ENCODE results near the gene MAEA.

MAEA gene

DNA sequence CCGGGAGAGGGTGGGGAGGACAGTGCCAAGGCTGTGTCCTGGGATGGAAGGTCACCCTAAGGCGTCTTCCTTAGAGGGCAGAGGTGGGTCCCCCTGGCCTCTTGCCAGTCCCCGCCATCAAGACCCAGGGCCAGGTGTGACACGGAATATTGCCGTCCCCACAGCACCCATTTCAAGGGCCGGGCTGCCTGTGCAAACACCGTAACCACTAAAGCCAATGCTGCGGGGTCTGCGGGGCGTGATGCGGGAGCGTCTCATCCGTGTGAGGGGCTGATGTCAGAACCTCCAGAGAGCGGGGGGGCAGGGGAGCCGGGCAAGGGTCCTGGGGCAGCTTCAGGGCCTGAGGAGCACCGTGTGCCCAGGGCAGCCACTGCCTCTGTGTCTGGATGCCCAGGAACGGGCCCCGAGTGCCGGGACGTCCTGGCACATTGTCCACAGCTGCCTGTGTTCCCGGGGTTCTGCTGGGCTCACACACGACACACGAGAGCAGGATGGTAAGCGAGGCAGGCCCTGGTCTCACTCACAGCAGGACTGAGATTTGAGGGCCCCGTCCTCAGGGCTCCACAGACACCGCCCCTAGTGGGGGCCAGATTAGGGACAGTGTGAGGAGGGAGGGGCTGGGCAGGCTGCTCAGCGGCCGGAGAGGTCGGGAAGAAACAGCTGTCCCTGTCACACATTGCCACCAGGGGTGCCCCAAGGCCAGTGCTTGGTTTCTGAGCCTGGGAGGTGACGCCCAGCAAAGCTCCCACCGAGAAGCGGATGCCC lies 87.3 kb downstream of the MAEA start:
- no peaks in the 10 kb centered on the region for H3K79me2 ChIP-seq (ENCODE audit: insufficient read depth, low read length)
- H4K20me1 ChIP-seq (ENCODE audit: insufficient read depth, low read length) = 0 out of 2 replicates have a peak, but pooled peaks cover 3% of the 10 kb centered on the region
- H3K27ac ChIP-seq (ENCODE audit: low read length) = no peak overlapping the region
- H3K9ac ChIP-seq (ENCODE audit: low read depth, low read length) = no peak overlapping the region
- H3K4me3 ChIP-seq (ENCODE audit: low read depth in 1 of 2, low read length in 2 of 2) = no peak overlapping the region
- H3K4me2 ChIP-seq (ENCODE audit: insufficient read depth, low read length) = no peak overlapping the region
- TF ChIP-seq EZH2 (IDR thresholded peaks at IDR 0.05; ENCODE audit: borderline replicate concordance, low read depth, low read length, severe bottlenecking) = no peak
- TF ChIP-seq, protein P1, sequence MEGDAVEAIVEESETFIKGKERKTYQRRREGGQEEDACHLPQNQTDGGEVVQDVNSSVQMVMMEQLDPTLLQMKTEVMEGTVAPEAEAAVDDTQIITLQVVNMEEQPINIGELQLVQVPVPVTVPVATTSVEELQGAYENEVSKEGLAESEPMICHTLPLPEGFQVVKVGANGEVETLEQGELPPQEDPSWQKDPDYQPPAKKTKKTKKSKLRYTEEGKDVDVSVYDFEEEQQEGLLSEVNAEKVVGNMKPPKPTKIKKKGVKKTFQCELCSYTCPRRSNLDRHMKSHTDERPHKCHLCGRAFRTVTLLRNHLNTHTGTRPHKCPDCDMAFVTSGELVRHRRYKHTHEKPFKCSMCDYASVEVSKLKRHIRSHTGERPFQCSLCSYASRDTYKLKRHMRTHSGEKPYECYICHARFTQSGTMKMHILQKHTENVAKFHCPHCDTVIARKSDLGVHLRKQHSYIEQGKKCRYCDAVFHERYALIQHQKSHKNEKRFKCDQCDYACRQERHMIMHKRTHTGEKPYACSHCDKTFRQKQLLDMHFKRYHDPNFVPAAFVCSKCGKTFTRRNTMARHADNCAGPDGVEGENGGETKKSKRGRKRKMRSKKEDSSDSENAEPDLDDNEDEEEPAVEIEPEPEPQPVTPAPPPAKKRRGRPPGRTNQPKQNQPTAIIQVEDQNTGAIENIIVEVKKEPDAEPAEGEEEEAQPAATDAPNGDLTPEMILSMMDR (IDR thresholded peaks at IDR 0.05; ENCODE audit: borderline replicate concordance, extremely low read depth, low read length, poor library complexity, severe bottlenecking) = no peak
- ATAC-seq (ENCODE audit: insufficient read depth, low read depth) (no peak), DNase-seq (no peak)
- peaks cover 9% of the 10 kb centered on the region for H3K36me3 ChIP-seq (ENCODE audit: insufficient read depth, low read length)
- H3K4me1 ChIP-seq (ENCODE audit: insufficient read depth, low read length) = no peaks in the 10 kb centered on the region
- no peaks in the 10 kb centered on the region for H3K27me3 ChIP-seq (ENCODE audit: insufficient read depth, low read length, poor library complexity)
- no peak overlapping the region for H2AFZ ChIP-seq (ENCODE audit: low read depth, low read length)
- no peaks in the 10 kb centered on the region for H3K9me3 ChIP-seq (ENCODE audit: insufficient read depth, low read length, severe bottlenecking)

DNA sequence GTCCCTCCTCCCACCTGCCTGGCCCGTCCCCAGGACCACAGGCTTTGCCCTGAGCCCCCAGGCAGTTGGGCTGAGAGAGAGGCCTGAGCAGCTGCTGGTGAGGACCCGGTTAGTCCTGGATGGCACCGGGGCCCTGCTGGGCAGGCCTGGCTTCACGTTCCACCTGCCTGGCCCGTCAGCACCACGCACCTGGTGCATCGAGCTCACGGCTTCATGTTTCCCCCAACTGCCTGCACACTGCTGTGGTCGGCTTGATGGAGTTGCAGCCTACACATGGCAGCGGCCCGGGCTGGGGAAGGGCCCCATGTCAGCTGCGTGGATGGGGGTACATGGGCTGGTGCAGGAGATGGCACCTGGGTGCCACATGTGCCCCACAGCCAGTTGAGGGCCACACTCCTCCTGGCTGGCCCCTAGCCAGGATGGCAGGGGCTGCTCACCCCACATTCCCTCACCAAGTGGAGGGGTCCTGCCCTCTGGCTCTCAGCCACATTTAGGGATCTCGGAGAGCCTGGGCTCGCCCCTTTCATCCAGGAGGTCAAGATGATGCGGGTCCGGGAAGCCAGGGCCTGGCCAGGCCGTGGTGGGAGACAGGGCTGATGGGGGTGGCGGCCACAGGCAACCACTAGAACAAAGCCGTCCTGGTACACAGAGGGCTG lies 88.0 kb downstream of the MAEA start:
- no peak overlapping the region for H3K27ac ChIP-seq (ENCODE audit: low read length)
- H3K79me2 ChIP-seq (ENCODE audit: insufficient read depth, low read length) = no peaks in the 10 kb centered on the region
- DNase-seq (no peak), ATAC-seq (ENCODE audit: insufficient read depth, low read depth) (no peak)
- H3K36me3 ChIP-seq (ENCODE audit: insufficient read depth, low read length) = peaks cover 9% of the 10 kb centered on the region
- no peak overlapping the region for H3K4me2 ChIP-seq (ENCODE audit: insufficient read depth, low read length)
- 0 out of 2 replicates have a peak, but pooled peaks cover 3% of the 10 kb centered on the region for H4K20me1 ChIP-seq (ENCODE audit: insufficient read depth, low read length)
- H3K9me3 ChIP-seq (ENCODE audit: insufficient read depth, low read length, severe bottlenecking) = no peaks in the 10 kb centered on the region
- no peak overlapping the region for H2AFZ ChIP-seq (ENCODE audit: low read depth, low read length)
- H3K27me3 ChIP-seq (ENCODE audit: insufficient read depth, low read length, poor library complexity) = no peaks in the 10 kb centered on the region
- no peak overlapping the region for H3K9ac ChIP-seq (ENCODE audit: low read depth, low read length)
- no peak for TF ChIP-seq EZH2 (IDR thresholded peaks at IDR 0.05; ENCODE audit: borderline replicate concordance, low read depth, low read length, severe bottlenecking)
- TF ChIP-seq, protein P1 (IDR thresholded peaks at IDR 0.05; ENCODE audit: borderline replicate concordance, extremely low read depth, low read length, poor library complexity, severe bottlenecking) = no peak
- no peak overlapping the region for H3K4me3 ChIP-seq (ENCODE audit: low read depth in 1 of 2, low read length in 2 of 2)
- no peaks in the 10 kb centered on the region for H3K4me1 ChIP-seq (ENCODE audit: insufficient read depth, low read length)

DNA sequence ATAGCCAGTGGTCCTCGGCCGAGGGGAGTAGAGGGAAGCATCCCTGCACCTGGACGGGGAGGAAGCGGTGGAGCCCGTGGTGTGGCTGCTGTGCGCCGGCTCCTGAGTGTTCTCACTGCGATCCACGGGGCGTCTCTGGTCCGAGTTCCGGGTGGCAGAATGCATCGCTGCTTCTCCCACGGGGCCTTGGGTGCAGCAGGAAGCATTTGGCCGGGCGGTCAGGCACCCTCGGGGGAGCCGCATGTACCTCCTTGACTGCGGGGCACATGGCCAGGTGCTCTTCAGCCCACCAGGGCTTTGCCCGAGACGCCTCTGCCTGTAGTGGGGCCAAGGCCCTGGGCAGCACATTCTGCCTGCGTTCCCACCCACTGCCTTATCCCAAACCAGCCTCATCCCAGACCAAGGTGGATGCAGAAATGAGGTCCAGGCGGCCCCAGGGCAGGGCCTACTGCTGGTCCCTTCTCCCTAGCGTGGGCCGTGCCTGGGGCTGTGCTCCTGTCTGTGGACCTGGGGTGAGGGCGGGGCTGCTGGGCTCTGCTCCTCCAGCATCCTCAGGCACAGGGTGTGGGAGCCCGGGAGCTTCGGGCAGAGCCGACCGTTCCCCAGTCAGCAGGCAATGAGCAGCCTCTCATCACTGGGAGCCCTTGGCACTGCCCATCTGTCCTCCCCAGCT lies 89.0 kb downstream of the MAEA start:
- H3K4me3 ChIP-seq (ENCODE audit: low read depth in 1 of 2, low read length in 2 of 2) = no peak overlapping the region
- H4K20me1 ChIP-seq (ENCODE audit: insufficient read depth, low read length) = 0 out of 2 replicates have a peak, but pooled peaks cover 3% of the 10 kb centered on the region
- H3K9me3 ChIP-seq (ENCODE audit: insufficient read depth, low read length, severe bottlenecking) = no peaks in the 10 kb centered on the region
- no peak overlapping the region for H3K4me2 ChIP-seq (ENCODE audit: insufficient read depth, low read length)
- no peak overlapping the region for H3K9ac ChIP-seq (ENCODE audit: low read depth, low read length)
- no peak overlapping the region for H3K27ac ChIP-seq (ENCODE audit: low read length)
- H3K4me1 ChIP-seq (ENCODE audit: insufficient read depth, low read length) = no peaks in the 10 kb centered on the region
- H2AFZ ChIP-seq (ENCODE audit: low read depth, low read length) = no peak overlapping the region
- TF ChIP-seq EZH2 (IDR thresholded peaks at IDR 0.05; ENCODE audit: borderline replicate concordance, low read depth, low read length, severe bottlenecking) = no peak
- TF ChIP-seq, protein P1 (IDR thresholded peaks at IDR 0.05; ENCODE audit: borderline replicate concordance, extremely low read depth, low read length, poor library complexity, severe bottlenecking) = no peak
- no peaks in the 10 kb centered on the region for H3K79me2 ChIP-seq (ENCODE audit: insufficient read depth, low read length)
- ATAC-seq (ENCODE audit: insufficient read depth, low read depth) (no peak), DNase-seq (no peak)
- peaks cover 13% of the 10 kb centered on the region for H3K36me3 ChIP-seq (ENCODE audit: insufficient read depth, low read length)
- H3K27me3 ChIP-seq (ENCODE audit: insufficient read depth, low read length, poor library complexity) = no peaks in the 10 kb centered on the region
